Cerebellar cortex (tissue), 1 donor: ENCODE data around the gene POLD2.

ENCODE experiments used
- DNase-seq: peaks from one replicate; pipeline ENCODE4 v3.0.0-alpha.2; 2015; ENCODE audit warnings: low spot score

Gene POLD2

GRCh38 chr7:44152971-44153947 lies 29.9 kb upstream of the POLD2 start:
- DNase-seq = no peak

DNA sequence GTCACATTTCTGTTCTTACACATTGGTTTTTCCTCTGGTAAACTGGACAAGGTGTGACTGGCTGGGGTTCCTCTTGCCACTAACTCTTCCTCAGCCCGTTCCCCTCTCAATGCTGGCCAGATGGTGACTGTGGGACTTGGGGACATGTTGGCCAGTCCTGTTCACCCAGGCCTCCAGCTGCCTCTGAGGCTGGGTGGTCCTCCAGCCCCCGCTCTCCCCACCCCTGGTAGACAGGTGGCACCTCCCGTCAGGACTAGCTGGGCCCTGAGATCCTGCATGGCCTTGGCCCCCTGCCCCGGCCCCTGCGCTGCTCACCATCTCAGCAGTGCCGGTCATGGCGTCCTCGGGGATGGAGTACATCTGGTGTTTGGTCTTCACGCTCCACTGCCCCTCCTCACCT lies 28.6 kb upstream of the POLD2 start:
- DNase-seq = no peak

GRCh38 chr7:44150966-44151941 lies 27.9 kb upstream of the POLD2 start:
- peak; percentile 51 for DNase-seq

- DNase-seq = no peak
Observed at GRCh38 chr7:44150466-44150832, 27.1 kb upstream of the POLD2 start.

GRCh38 chr7:44149571-44150465 lies 26.5 kb upstream of the POLD2 start:
- DNase-seq = no peak

DNA sequence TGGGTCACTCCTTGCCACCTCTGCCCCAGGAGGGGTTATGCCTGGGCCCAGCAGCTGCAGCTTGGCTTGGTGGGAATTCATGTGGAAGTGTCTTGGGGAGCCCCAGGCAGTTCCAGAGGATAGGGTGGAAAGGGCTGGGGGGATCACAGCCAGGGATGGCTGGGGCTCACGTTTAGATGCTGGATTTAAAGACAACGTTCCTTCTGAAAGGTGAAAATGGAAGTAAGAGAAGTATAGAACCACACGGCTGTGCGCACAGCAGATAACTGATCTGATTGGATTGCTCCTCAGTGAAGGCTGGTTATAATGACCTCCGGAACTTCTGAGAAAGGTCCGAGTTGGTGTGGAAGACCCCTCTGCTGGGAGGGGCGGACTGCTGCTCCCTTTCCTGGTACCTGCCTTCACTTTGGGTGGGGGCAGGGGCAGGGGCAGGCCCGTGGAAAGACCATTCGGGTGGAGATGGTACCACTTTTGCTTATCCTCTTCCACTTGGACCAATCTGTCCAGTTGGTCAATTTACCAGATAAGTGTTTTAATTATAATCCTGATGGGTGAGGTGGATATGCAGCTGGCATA lies 25.7 kb upstream of the POLD2 start:
- DNase-seq = no peak

DNA sequence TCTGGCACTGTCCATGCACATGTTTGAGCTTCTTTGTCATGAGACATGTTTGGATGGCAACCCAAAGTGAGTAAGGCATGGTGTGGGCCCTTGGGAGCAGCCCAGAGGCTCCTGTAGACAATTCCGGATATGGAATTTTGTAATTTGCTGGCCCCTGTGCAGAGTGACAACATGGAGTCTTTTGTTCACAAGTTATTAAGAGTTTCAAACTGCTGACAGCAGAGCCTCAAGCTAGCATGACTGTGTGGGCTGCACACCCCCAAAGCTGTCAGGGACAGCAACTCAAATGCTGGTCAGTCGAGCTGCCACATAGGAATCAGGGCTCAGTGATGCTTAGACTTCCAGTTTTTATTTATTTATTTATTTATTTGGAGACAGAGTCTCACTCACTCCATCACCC lies 24.8 kb upstream of the POLD2 start:
- DNase-seq = no peak

DNA sequence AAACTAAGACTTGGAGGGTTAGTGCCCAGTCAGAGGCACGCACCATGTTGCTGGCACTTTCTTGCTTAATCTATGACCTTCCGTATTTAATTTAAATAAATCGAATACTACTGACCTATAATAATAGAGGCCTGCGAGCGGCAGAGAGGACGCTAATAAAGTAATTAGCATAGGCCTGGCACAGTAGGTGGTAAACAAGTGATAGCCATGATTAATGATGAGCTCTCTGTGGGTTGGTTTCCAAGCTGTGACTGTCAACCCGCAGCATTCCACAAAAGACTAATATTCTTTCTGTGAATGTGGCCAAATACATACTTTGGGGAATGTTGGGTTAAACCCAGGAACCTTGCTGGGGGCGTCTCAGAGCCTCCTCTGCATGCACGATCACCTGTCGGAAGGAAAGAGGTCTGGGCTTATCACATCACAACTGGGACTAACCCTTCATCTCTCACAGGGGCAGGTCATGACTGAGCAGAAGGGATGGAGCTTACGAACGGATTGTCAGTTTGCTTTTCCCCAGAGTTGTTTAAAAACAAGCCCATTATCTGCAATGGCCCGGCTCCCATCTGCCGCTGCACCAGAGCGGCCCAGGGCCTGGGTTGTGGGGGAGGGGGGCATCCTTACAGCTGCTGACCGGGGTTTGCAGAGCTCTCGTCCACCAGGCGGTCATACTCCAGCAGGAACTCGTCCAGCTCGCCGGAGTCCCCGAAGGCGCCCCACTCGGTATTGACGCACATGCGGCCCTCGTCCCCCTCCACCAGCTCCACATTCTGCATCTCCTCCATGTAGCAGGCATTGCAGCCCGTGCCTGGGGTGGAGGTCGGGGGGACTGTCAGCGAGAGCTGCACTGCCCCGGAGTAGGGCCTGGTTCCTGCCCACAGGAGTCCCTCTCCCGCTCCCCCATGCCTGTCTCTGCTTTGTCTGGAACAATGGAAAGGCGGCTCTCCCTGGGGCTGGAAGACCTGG lies 24.0 kb upstream of the POLD2 start:
- DNase-seq = no peak

- peak; percentile 49 for DNase-seq
Observed at GRCh38 chr7:44145969-44146911, 22.9 kb upstream of the POLD2 start.

DNA sequence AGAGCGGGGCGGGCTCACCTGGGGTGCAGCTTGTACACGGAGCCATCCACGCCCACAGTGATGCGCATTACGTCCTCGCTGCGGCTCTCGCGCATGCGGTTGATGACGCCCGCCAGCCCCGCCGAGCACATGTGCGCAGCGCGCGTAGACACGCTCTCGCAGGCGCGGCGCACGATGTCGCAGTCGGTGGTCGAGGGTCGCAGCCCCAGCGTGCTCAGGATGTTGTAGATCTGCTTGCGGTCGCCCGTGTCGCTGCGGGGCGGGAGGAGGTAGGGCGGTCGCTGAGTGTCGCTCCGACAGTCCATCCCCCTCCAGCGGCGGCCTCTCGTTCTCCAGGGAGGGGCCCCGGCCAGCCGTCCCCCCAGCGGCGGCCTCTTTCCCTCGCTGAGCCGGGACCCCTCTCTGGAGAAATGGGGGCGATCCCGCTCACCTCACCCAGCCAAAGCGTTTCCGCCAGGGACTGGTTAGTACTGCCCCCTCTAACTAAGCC lies 22.2 kb upstream of the POLD2 start:
- DNase-seq = no peak

- no peak for DNase-seq
Observed at GRCh38 chr7:44144968-44145478, 21.7 kb upstream of the POLD2 start.

- DNase-seq = no peak
Observed at GRCh38 chr7:44144426-44144967, 21.1 kb upstream of the POLD2 start.

GRCh38 chr7:44143646-44144250 lies 20.4 kb upstream of the POLD2 start:
- DNase-seq = no peak

DNA sequence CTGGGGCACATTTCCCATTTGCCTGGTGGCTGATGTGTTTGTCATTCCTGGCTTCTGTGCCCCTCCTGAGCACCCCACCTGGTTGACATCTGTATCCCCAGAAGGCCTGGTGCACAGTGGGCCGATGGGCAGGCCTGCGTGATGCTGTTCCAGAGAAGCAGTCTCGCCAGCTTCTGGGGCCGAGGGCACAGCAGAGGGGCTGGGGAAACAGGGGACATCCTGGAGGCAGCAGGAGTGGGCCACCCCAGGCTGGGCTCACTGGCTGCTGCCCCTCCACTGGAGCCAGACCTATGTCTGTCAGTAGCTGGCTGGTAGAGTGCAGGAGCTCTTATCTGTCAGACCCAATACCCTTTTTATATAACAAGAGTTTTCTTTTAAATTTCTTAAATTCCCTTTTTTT lies 18.7 kb upstream of the POLD2 start:
- no peak for DNase-seq

- no peak for DNase-seq
Observed at GRCh38 chr7:44141221-44141850, 18.0 kb upstream of the POLD2 start, which contains the start of gene MYL7. Gene MYL7, minus strand, starts transcription at chr7:44141332. Its CDS starts 27 bp downstream, at chr7:44141305.

GRCh38 chr7:44140341-44140740 lies 17.0 kb upstream of the POLD2 start:
- DNase-seq = no peak

DNA sequence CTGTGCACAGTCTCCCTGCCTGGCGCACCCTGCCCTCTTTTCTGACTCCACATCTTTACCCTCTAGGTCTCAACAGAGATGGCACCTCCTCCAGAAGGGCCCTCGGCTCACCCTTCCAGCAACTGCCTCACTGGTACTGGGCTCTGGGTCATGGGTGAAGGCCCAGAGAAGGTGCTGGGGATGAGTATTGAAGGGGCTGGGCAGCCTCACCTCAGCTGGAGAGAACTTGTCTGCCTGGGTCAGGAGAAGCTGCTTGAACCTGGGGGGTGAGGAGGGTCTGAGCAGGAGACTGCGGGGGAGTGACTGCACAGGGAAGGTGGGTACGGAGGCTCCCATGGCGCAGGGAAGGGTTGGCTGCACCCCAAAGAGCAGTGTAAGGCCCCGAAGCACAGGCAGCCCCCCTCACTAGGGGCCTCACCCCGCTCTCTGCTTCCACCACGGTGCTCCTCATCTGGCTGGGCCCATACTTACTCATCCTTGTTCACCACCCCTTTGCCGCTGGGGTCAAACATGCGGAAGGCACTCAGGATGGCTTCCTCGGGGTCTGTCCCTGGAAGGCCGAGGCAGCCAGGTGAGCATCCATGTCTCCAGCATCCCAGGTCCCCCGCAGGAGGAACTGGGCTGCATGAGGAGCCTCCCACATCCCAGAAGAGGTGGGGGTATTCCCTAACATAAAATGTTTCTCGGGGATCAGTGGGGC lies 16.1 kb upstream of the POLD2 start:
- no peak for DNase-seq
